Kidney (tissue), 14 donors: ENCODE results near the gene PRDM16. TPM values are rescaled to one million over a fixed set of nuclear protein-coding genes. Genes with fewer than 3 reads are reported as not detected.

Experiments
- DNase-seq, 5 donors: peaks; one replicate each; pipeline ENCODE4 v3.0.0-alpha.2; 2013 to 2020
- FAIRE-seq: peaks from 2 replicates; lab custom pipeline; 2012; peaks lifted over from hg19 to GRCh38; lab: Jason Lieb, UNC
- H3K27ac ChIP-seq, 2 donors: one replicate each; pipeline ENCODE4 v1.7.0; 2013; ENCODE audit warnings: low read depth in 2 of 2, low read length in 2 of 2, inconsistent platforms in 1 of 2
- H3K27me3 ChIP-seq: one replicate; pipeline ENCODE4 v1.7.1; 2013; ENCODE audit warnings: low read length, inconsistent platforms; ENCODE audit not compliant: control insufficient read depth, insufficient read depth
- H3K36me3 ChIP-seq, 3 donors: one replicate each; pipeline versions ENCODE4 v1.7.0 to v1.7.1; 2013; ENCODE audit warnings: low read length in 3 of 3, control low read depth in 1 of 3, inconsistent platforms in 1 of 3; ENCODE audit not compliant: insufficient read depth in 3 of 3, control insufficient read depth in 2 of 3
- H3K4me1 ChIP-seq, 3 donors: one replicate each; pipeline versions ENCODE4 v1.7.0 to v1.7.1; 2013; ENCODE audit warnings: low read length in 3 of 3, inconsistent platforms in 1 of 3, low read depth in 1 of 3; ENCODE audit not compliant: control insufficient read depth in 2 of 3, insufficient read depth in 2 of 3
- H3K4me3 ChIP-seq, 3 donors: one replicate each; pipeline versions ENCODE4 v1.7.0 to v1.8.1; 2013; ENCODE audit warnings: low read length in 3 of 3, control low read depth in 1 of 3, inconsistent platforms in 1 of 3
- H3K9ac ChIP-seq, 3 donors: one replicate each; pipeline versions ENCODE4 v1.7.0 to v1.7.1; 2013; ENCODE audit warnings: low read length in 3 of 3, control low read depth in 1 of 3, inconsistent platforms in 1 of 3
- H3K9me3 ChIP-seq, 3 donors: one replicate each; pipeline versions ENCODE4 v1.7.0 to v1.7.1; 2013; ENCODE audit warnings: low read length in 3 of 3, control low read depth in 1 of 3, inconsistent platforms in 1 of 3; ENCODE audit not compliant: control insufficient read depth in 2 of 3, insufficient read depth in 1 of 3
- intact Hi-C: fragments of 100-400 bp; cut with DNase I; formaldehyde crosslinking; loops from one replicate; pipeline ENCODE4 v1.11.1; 2022
- polyA plus RNA-seq: library from polyadenylated mRNA; stranded (reverse); fragments of 350-450 nt; fragmentation: Illumina TruSeq; extraction: RNeasy Lipid Tissue Mini Kit (QIAGEN cat#74804); gene quantifications from one replicate; pipeline ENCODE4 v1.2.3, GENCODE V29; 2014; ENCODE audit warnings: low read depth, low replicate concordance; ENCODE audit not compliant: insufficient read depth
- total RNA-seq: library from RNA; stranded (reverse); fragmentation: NEBNext Ultra II Directional; extraction: Animal tissue kit (Norgen Biotek cat#: 25700); gene quantifications from one replicate; pipeline ENCODE4 v1.2.1, GENCODE V29; 2021
- TF ChIP-seq, protein P1 (sequence below): IDR thresholded peaks from 3 replicates; pipeline ENCODE4 v1.5.1; 2012; ENCODE audit warnings: mild to moderate bottlenecking, moderate library complexity, borderline replicate concordance; ENCODE audit not compliant: insufficient read depth; ENCODE audit errors: extremely low read depth
- donor health status: control.
- donor health status: control.
- donor health status: control.
- donor health status: control.
- donor health status: control.
- donor health status: DM: yes; HTN: yes; CAD: no.
- donor health status: Normal renal cell carcinoma (clear cell type).

Gene PRDM16
- total and polyA plus RNA-seq, 2 donors from 2014 or later: 3.0 to 21.9 TPM

DNA sequence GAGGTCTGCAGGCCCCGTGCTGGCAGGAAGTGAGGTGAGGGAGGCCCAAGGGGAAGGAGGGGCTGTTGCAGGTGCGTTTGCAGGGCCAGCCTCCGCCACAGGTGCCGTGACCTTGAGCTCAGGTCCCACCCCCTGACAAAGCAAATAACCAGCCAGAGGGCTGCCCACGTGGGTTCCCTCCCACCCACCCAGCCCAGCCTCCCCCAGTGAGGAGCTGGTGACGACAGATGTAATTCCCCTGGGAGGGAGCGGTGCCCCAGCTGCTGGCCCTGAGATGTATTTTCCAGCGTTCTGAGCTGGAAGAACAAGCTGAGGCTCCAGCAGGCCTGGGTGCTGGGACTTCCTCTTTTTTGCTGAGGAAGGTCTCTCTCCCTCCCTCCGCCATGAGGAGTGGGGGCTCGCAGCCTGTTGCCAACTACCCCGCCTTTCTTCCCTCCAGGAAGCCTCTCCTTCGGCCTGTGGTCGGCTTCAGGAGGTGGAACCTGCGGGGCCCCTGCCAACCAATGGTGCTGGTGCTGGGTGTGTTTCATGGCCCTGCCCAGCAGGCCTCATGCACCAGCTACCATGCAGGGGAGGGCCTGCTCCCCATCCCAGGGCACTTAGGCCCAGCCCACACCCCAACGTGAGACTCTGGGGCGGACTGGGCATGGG lies 153.2 kb downstream of the PRDM16 start:
- Histone ChIP-seq H3K27me3 (peaks cover 17% of the 10 kb centered on the region), H3K4me3 (no peak overlapping the region), H3K9me3 (no peaks in the 10 kb centered on the region), H3K27ac (peak overlapping the region; percentile 69 to 81), H3K36me3 (no peaks in the 10 kb centered on the region), H3K9ac (no peak overlapping the region), H3K4me1 (peaks cover 0 to 36% (median 18%) of the 10 kb centered on the region in 3 donors)
- no peak for FAIRE-seq
- TF ChIP-seq, protein P1, sequence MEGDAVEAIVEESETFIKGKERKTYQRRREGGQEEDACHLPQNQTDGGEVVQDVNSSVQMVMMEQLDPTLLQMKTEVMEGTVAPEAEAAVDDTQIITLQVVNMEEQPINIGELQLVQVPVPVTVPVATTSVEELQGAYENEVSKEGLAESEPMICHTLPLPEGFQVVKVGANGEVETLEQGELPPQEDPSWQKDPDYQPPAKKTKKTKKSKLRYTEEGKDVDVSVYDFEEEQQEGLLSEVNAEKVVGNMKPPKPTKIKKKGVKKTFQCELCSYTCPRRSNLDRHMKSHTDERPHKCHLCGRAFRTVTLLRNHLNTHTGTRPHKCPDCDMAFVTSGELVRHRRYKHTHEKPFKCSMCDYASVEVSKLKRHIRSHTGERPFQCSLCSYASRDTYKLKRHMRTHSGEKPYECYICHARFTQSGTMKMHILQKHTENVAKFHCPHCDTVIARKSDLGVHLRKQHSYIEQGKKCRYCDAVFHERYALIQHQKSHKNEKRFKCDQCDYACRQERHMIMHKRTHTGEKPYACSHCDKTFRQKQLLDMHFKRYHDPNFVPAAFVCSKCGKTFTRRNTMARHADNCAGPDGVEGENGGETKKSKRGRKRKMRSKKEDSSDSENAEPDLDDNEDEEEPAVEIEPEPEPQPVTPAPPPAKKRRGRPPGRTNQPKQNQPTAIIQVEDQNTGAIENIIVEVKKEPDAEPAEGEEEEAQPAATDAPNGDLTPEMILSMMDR: no peak
- peak in 4 of 5 donors; percentile 65 to 86 (median 75) for DNase-seq
- intact Hi-C loops: no loop called here

DNA sequence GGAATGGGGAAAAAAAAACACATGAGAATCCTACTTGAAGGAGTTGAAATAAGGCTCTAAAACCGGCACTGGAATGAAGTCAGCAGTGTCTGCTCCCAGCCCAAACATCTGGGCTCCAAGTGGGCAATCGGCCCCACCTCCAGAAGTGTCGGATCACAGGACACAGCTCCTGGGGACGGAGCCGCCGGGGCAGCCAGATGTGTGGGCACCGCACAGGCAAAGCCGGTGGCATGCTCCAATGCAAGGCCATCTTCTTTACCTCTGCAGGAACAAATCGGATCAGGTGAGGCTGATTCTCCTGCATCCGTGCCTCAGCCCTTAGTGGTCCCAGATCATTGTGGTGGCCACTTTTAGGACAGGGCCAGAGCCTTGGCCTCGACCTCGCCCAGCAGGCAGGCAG lies 156.7 kb downstream of the PRDM16 start:
- TF ChIP-seq, protein P1: no peak
- H3K9ac ChIP-seq: no peak overlapping the region
- DNase-seq (no peak), FAIRE-seq (no peak)
- H3K4me1 ChIP-seq: peaks cover 0 to 11% (median 4%) of the 10 kb centered on the region in 3 donors
- intact Hi-C loops: no loop called here
- H3K36me3 ChIP-seq: no peaks in the 10 kb centered on the region
- H3K27ac ChIP-seq: no peak overlapping the region
- H3K4me3 ChIP-seq: no peak overlapping the region
- peaks cover 26% of the 10 kb centered on the region for H3K27me3 ChIP-seq
- no peaks in the 10 kb centered on the region for H3K9me3 ChIP-seq

DNA sequence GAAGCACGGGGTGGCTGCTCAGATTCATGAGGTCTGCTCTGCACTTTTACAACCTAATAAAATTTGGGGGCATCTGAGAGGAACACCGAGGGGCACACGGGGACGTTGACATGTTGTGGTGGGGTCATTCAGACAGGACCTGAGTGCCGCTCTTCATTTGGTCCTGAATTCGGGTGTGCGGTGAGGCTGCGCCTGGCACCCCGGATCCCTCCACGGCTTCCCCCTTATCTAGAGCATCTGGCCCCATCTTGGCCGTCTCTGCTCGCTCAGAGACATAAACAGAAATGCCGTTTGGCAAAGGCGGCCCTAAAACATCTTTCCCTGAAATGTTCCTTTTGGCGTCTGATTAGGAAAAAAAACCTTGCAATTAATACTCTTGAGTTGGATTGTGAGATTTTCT lies 157.2 kb downstream of the PRDM16 start:
- Histone ChIP-seq H3K4me3 (no peak overlapping the region), H3K9me3 (no peaks in the 10 kb centered on the region), H3K36me3 (no peaks in the 10 kb centered on the region), H3K9ac (no peak overlapping the region), H3K27me3 (peaks cover 29% of the 10 kb centered on the region), H3K4me1 (peaks cover 0 to 8% (median 4%) of the 10 kb centered on the region in 3 donors), H3K27ac (no peak overlapping the region)
- no peak for FAIRE-seq
- TF ChIP-seq, protein P1: no peak
- no peak for DNase-seq
- intact Hi-C loops: no loop called here
